ENCODE results near the gene RASSF3.

RASSF3 gene

GRCh38 chr12:64566831-64567517 lies 43.3 kb upstream of the RASSF3 start:
- H3K79me2 ChIP-seq (ENCODE audit: low read length), result no peaks in the 10 kb centered on the region
- no peak overlapping the region for H3K4me3 ChIP-seq (ENCODE audit: low read length)
- no peak overlapping the region for H3K9ac ChIP-seq (ENCODE audit: low read length)
- TF ChIP-seq CTCF (IDR thresholded peaks at IDR 0.05; ENCODE audit: low read depth, low read length), result no peak
- TF ChIP-seq EZH2phosphoT487 (IDR thresholded peaks at IDR 0.05; ENCODE audit: low read depth), result no peak
- no peaks in the 10 kb centered on the region for H3K9me3 ChIP-seq (ENCODE audit: insufficient read depth, low read length)
- H3K4me1 ChIP-seq (ENCODE audit: low read length), result no peaks in the 10 kb centered on the region
- 0 out of 2 replicates have a peak, but pooled peaks cover 3% of the 10 kb centered on the region for H3K27me3 ChIP-seq (ENCODE audit: low read depth, low read length)
- H3K27ac ChIP-seq (ENCODE audit: low read length), result no peak overlapping the region
- no peaks in the 10 kb centered on the region for H4K20me1 ChIP-seq (ENCODE audit: insufficient read depth, low read length)
- H2AFZ ChIP-seq (ENCODE audit: low read depth, low read length), result no peak overlapping the region
- H3K4me2 ChIP-seq (ENCODE audit: low read length), result no peak overlapping the region
- H3K36me3 ChIP-seq (replicated peaks; ENCODE audit: low read depth, low read length), result no peaks in the 10 kb centered on the region

- H3K79me2 ChIP-seq (ENCODE audit: low read length), result no peaks in the 10 kb centered on the region
- no peaks in the 10 kb centered on the region for H4K20me1 ChIP-seq (ENCODE audit: insufficient read depth, low read length)
- no peak overlapping the region for H3K9ac ChIP-seq (ENCODE audit: low read length)
- no peaks in the 10 kb centered on the region for H3K4me1 ChIP-seq (ENCODE audit: low read length)
- H3K4me3 ChIP-seq (ENCODE audit: low read length), result no peak overlapping the region
- no peak for TF ChIP-seq EZH2phosphoT487 (IDR thresholded peaks at IDR 0.05; ENCODE audit: low read depth)
- no peak for TF ChIP-seq CTCF (IDR thresholded peaks at IDR 0.05; ENCODE audit: low read depth, low read length)
- no peaks in the 10 kb centered on the region for H3K36me3 ChIP-seq (replicated peaks; ENCODE audit: low read depth, low read length)
- no peaks in the 10 kb centered on the region for H3K9me3 ChIP-seq (ENCODE audit: insufficient read depth, low read length)
- H3K4me2 ChIP-seq (ENCODE audit: low read length), result no peak overlapping the region
- H3K27me3 ChIP-seq (ENCODE audit: low read depth, low read length), result 0 out of 2 replicates have a peak, but pooled peaks cover 3% of the 10 kb centered on the region
- H3K27ac ChIP-seq (ENCODE audit: low read length), result no peak overlapping the region
- H2AFZ ChIP-seq (ENCODE audit: low read depth, low read length), result no peak overlapping the region
Observed at GRCh38 chr12:64567570-64567969, 42.7 kb upstream of the RASSF3 start.

- no peak overlapping the region for H3K9ac ChIP-seq (ENCODE audit: low read length)
- no peak overlapping the region for H2AFZ ChIP-seq (ENCODE audit: low read depth, low read length)
- no peak overlapping the region for H3K4me2 ChIP-seq (ENCODE audit: low read length)
- no peaks in the 10 kb centered on the region for H3K36me3 ChIP-seq (replicated peaks; ENCODE audit: low read depth, low read length)
- H3K4me3 ChIP-seq (ENCODE audit: low read length), result no peak overlapping the region
- H3K9me3 ChIP-seq (ENCODE audit: insufficient read depth, low read length), result no peaks in the 10 kb centered on the region
- no peaks in the 10 kb centered on the region for H4K20me1 ChIP-seq (ENCODE audit: insufficient read depth, low read length)
- H3K27ac ChIP-seq (ENCODE audit: low read length), result no peak overlapping the region
- no peak for TF ChIP-seq CTCF (IDR thresholded peaks at IDR 0.05; ENCODE audit: low read depth, low read length)
- no peak for TF ChIP-seq EZH2phosphoT487 (IDR thresholded peaks at IDR 0.05; ENCODE audit: low read depth)
- no peaks in the 10 kb centered on the region for H3K79me2 ChIP-seq (ENCODE audit: low read length)
- H3K4me1 ChIP-seq (ENCODE audit: low read length), result no peaks in the 10 kb centered on the region
- 0 out of 2 replicates have a peak, but pooled peaks cover 3% of the 10 kb centered on the region for H3K27me3 ChIP-seq (ENCODE audit: low read depth, low read length)
Observed at GRCh38 chr12:64568298-64568697, 42.0 kb upstream of the RASSF3 start.

- TF ChIP-seq CTCF (IDR thresholded peaks at IDR 0.05; ENCODE audit: low read depth, low read length) (no peak), EZH2phosphoT487 (IDR thresholded peaks at IDR 0.05; ENCODE audit: low read depth) (no peak)
Observed at GRCh38 chr12:64569923-64570691, 40.2 kb upstream of the RASSF3 start.

More at GRCh38 chr12:64569923-64570691, 40.2 kb upstream of the RASSF3 start:
- Histone ChIP-seq H3K27ac (ENCODE audit: low read length) (no peak overlapping the region), H3K9me3 (ENCODE audit: insufficient read depth, low read length) (peaks cover 5% of the 10 kb centered on the region; the same call in 1 of the 2 replicates), H3K4me2 (ENCODE audit: low read length) (no peak overlapping the region), H3K4me3 (ENCODE audit: low read length) (no peak overlapping the region), H3K27me3 (ENCODE audit: low read depth, low read length) (0 out of 2 replicates have a peak, but pooled peaks cover 3% of the 10 kb centered on the region), H3K36me3 (replicated peaks; ENCODE audit: low read depth, low read length) (no peaks in the 10 kb centered on the region), H3K9ac (ENCODE audit: low read length) (no peak overlapping the region), H3K79me2 (ENCODE audit: low read length) (no peaks in the 10 kb centered on the region), H4K20me1 (ENCODE audit: insufficient read depth, low read length) (no peaks in the 10 kb centered on the region), H3K4me1 (ENCODE audit: low read length) (no peaks in the 10 kb centered on the region), H2AFZ (ENCODE audit: low read depth, low read length) (no peak overlapping the region)

All from OCI-LY3 (cell line).